ENCODE data around the gene CDC5L. TPM values are rescaled to one million over a fixed set of nuclear protein-coding genes. Genes with fewer than 3 reads are reported as not detected.
"Not testable (repeated sequence)": the region's sequence is repeated elsewhere in the genome, so short reads cannot be mapped to it uniquely, and the experiment has no call there.

The CDC5L gene
- polyA plus RNA-seq, 1 donor: 24.1 TPM

- no peak for DNase-seq (ENCODE audit: low read depth)
Observed at GRCh38 chr6:44415449-44415848, 27.9 kb downstream of the CDC5L start.

GRCh38 chr6:44415873-44416502, 28.5 kb downstream of the CDC5L start:
- DNase-seq (ENCODE audit: low read depth): no peak

- no peak for DNase-seq (ENCODE audit: low read depth)
Observed at GRCh38 chr6:44422531-44422930, 35.0 kb downstream of the CDC5L start.

- DNase-seq (ENCODE audit: low read depth): no peak
Observed at GRCh38 chr6:44423306-44423705, 35.8 kb downstream of the CDC5L start.

- no peak for DNase-seq (ENCODE audit: low read depth)
Observed at GRCh38 chr6:44425951-44426350, 38.4 kb downstream of the CDC5L start.

- DNase-seq (ENCODE audit: low read depth): no peak
Observed at GRCh38 chr6:44428682-44429081, 41.2 kb downstream of the CDC5L start.

- no peak for DNase-seq (ENCODE audit: low read depth)
Observed at GRCh38 chr6:44430326-44430725, 42.8 kb downstream of the CDC5L start.

GRCh38 chr6:44431118-44431725, 43.7 kb downstream of the CDC5L start:
- peak; percentile 36 for DNase-seq (ENCODE audit: low read depth)

- no peak for DNase-seq (ENCODE audit: low read depth)
Observed at GRCh38 chr6:44432227-44432626, 44.7 kb downstream of the CDC5L start.

- DNase-seq (ENCODE audit: low read depth): no peak
Observed at GRCh38 chr6:44432726-44433125, 45.2 kb downstream of the CDC5L start.

- no peak for DNase-seq (ENCODE audit: low read depth)
Observed at GRCh38 chr6:44435500-44435899, 48.0 kb downstream of the CDC5L start.

- DNase-seq (ENCODE audit: low read depth): no peak
Observed at GRCh38 chr6:44438827-44439226, 51.3 kb downstream of the CDC5L start.

GRCh38 chr6:44439270-44440045, 52.0 kb downstream of the CDC5L start:
- DNase-seq (ENCODE audit: low read depth): no peak

- DNase-seq (ENCODE audit: low read depth): no peak
Observed at GRCh38 chr6:44441091-44441855, 53.8 kb downstream of the CDC5L start.

- no peak for DNase-seq (ENCODE audit: low read depth)
Observed at GRCh38 chr6:44442236-44442635, 54.7 kb downstream of the CDC5L start.

GRCh38 chr6:44442833-44443444, 55.4 kb downstream of the CDC5L start:
- DNase-seq (ENCODE audit: low read depth): no peak

- no peak for DNase-seq (ENCODE audit: low read depth)
Observed at GRCh38 chr6:44444853-44445252, 57.3 kb downstream of the CDC5L start.

GRCh38 chr6:44446626-44447300, 59.3 kb downstream of the CDC5L start:
- DNase-seq (ENCODE audit: low read depth): no peak

GRCh38 chr6:44449181-44449580, 61.7 kb downstream of the CDC5L start:
- DNase-seq (ENCODE audit: low read depth): not testable (repeated sequence)

GRCh38 chr6:44451803-44452695, 64.5 kb downstream of the CDC5L start:
- DNase-seq (ENCODE audit: low read depth): no peak
